KOPT-K1 (cell line): ENCODE results near the gene NCOA1.

Experiments used
- H3K27ac ChIP-seq: fragments of 200-600 bp; sonication (generic); 2 replicates; pipeline ENCODE4 v1.5.1; 2016; ENCODE audit warnings: antibody characterized with exemption, mild to moderate bottlenecking, low read depth, low read length; ENCODE audit not compliant: poor library complexity, severe bottlenecking
- H3K36me3 ChIP-seq: fragments of 200-600 bp; sonication (generic); 2 replicates; pipeline ENCODE4 v1.5.1; 2017; ENCODE audit warnings: antibody characterized with exemption, mild to moderate bottlenecking, low read length, moderate library complexity; ENCODE audit not compliant: insufficient read depth
- H3K9me3 ChIP-seq: fragments of 200-600 bp; sonication (generic); 2 replicates; pipeline ENCODE4 v1.5.1; 2017; ENCODE audit warnings: antibody characterized with exemption, low read length, mild to moderate bottlenecking; ENCODE audit not compliant: insufficient read depth, poor library complexity, severe bottlenecking

Gene NCOA1

DNA sequence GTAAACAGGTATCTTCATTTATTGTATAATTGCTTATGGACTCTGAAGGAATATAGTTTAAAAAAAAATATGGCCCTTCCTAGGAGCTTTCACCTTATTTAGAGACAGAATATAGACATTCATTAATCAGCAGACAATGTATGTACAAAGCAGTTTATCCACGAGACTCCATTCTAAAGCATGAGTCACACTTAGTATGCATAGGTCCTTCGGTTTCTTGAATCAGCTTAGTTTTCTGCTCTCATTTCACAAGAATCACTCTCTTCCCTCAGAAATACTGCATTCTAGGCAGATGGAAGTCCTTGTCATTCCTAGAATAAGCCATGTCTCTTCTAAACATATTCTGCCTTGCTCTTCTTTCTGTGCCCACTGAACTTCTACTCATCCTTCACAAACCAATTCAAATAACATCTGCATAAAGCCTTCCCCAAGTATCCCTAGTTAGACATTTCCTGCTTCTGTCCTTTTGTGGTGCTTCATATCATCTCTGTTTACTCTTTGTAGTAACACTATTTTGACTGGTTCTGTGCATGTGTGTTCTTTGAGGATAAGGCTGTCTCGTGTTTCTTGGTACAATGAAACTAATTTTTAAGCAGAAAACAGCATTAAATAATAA is 217.6 kb downstream of the NCOA1 start:
- H3K27ac ChIP-seq = no peak overlapping the region
- peaks cover 45% of the 10 kb centered on the region for H3K36me3 ChIP-seq
- no peaks in the 10 kb centered on the region for H3K9me3 ChIP-seq

DNA sequence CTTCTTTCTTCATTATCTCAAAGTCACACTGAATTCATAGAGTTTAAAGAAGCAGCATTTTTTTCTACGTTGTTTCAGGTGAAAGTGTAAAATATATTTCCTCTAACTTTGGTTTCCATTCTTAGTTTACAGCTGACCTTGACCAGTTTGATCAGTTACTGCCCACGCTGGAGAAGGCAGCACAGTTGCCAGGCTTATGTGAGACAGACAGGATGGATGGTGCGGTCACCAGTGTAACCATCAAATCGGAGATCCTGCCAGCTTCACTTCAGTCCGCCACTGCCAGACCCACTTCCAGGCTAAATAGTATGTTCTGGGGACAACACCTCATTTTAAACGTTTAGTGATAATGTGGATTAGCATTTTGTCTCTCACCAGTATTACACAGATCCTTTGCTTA is 219.8 kb downstream of the NCOA1 start:
- no peak overlapping the region for H3K27ac ChIP-seq
- peaks cover 52% of the 10 kb centered on the region for H3K36me3 ChIP-seq
- no peaks in the 10 kb centered on the region for H3K9me3 ChIP-seq

DNA sequence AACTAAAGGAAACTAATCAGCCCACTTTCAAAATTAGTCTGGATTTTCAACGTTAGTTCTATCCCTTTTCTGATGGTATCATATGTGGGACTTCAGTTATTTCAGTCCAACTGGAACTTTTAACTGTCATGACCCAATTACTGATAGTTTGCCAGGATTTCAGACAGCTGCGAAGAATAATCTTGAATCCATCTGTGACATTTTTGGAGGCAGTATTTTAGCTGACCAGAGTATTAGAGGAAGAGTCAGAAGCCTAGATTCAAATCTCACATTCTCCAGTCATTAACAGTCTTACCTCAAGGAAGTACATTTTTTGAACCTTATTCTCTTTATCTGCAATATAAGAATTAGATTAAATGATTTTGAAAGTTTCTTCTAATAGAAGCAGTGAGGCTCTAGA is 220.8 kb downstream of the NCOA1 start:
- H3K9me3 ChIP-seq = no peaks in the 10 kb centered on the region
- peaks cover 56% of the 10 kb centered on the region for H3K36me3 ChIP-seq
- no peak overlapping the region for H3K27ac ChIP-seq

- H3K27ac ChIP-seq = no peak overlapping the region
- peaks cover 57% of the 10 kb centered on the region for H3K36me3 ChIP-seq
- no peaks in the 10 kb centered on the region for H3K9me3 ChIP-seq
Observed at GRCh38 chr2:24712296-24712695, 221.2 kb downstream of the NCOA1 start.

GRCh38 chr2:24717263-24717951 is 226.4 kb downstream of the NCOA1 start:
- H3K9me3 ChIP-seq = no peaks in the 10 kb centered on the region
- H3K27ac ChIP-seq = no peak overlapping the region
- H3K36me3 ChIP-seq = peaks cover 35% of the 10 kb centered on the region

DNA sequence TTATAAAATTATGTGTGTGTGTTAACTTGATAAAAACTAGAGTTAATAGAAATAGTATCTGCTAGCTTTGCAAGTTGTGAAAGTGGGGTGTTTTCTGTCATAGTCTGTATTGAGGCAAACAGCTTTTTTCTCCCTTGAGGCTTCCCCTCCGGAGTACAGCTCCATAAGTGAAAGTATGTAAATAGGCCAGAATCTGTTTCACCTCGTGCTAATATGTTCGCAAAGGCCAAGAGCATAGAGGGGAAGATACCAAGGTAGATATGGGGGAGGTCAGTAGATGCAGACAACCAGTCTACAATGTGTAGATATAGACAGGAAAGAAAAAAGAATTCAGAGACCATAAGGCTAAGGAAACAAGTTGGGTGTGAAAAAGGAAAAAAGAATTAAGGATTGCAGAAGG is 229.3 kb downstream of the NCOA1 start:
- Histone ChIP-seq H3K27ac (no peak overlapping the region), H3K36me3 (peaks cover 19% of the 10 kb centered on the region), H3K9me3 (no peaks in the 10 kb centered on the region)

- Histone ChIP-seq H3K27ac (no peak overlapping the region), H3K9me3 (no peaks in the 10 kb centered on the region), H3K36me3 (peaks cover 18% of the 10 kb centered on the region)
Observed at GRCh38 chr2:24721470-24721869, 230.4 kb downstream of the NCOA1 start.

DNA sequence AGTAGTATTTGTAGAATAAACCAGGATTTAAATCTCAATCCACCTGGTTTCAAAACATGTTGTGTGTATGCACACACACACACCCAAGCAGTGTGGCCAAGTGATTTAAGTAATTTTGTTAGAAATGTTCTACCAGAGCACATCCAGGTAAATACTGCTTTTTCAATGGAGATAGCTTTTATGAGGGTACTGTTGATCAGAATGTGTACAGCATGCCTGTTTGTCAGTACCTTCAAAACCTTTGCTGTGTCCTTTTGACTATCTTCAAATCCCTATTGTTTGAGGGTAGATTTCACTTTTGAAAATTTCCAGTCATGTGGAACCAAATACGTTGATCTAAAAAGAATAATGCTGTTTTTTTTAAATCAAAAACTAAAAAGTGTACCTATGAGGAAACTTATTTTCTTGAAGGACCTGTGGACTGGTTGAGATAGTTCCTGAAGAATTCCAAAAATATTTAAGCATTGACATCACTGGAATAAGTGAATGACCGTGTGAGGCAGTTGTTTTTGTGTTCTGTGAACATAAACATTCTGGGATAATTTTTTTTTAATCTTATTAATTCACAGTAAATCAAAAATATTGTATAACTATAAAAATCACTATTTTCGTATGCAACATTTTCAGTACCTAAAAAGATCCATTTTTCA is 231.2 kb downstream of the NCOA1 start:
- H3K36me3 ChIP-seq = peaks cover 10% of the 10 kb centered on the region
- H3K9me3 ChIP-seq = no peaks in the 10 kb centered on the region
- no peak overlapping the region for H3K27ac ChIP-seq

- Histone ChIP-seq H3K9me3 (no peaks in the 10 kb centered on the region), H3K27ac (no peak overlapping the region)
Observed at GRCh38 chr2:24723191-24723590, 232.1 kb downstream of the NCOA1 start.

DNA sequence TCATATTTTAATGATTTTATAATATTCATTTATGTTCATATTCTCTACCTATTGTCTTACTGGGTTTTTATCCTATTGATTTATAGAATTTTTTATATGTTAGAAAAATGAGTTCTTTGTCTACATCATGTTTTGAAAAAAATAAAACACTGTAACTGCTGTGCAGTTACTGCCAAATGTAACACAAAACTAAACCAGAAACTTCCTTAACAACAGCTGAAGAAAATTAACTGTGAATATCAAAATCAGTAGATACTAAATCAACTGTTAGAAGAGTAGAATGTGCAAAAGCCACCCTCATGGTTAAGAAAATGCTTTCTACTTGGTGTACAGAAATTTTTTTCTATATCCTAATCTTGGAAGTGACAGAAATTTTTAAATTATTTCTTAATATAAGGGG is 232.6 kb downstream of the NCOA1 start:
- Histone ChIP-seq H3K36me3 (peaks cover 6% of the 10 kb centered on the region), H3K27ac (no peak overlapping the region), H3K9me3 (no peaks in the 10 kb centered on the region)

More at GRCh38 chr2:24723191-24723590, 232.1 kb downstream of the NCOA1 start:
- H3K36me3 ChIP-seq = peaks cover 3% of the 10 kb centered on the region

GRCh38 chr2:24724111-24724775 is 233.2 kb downstream of the NCOA1 start:
- Histone ChIP-seq H3K36me3 (peaks cover 12% of the 10 kb centered on the region), H3K9me3 (no peaks in the 10 kb centered on the region), H3K27ac (no peak overlapping the region)

- H3K36me3 ChIP-seq = peaks cover 21% of the 10 kb centered on the region
- H3K27ac ChIP-seq = no peak overlapping the region
- no peaks in the 10 kb centered on the region for H3K9me3 ChIP-seq
Observed at GRCh38 chr2:24725956-24726355, 234.9 kb downstream of the NCOA1 start.

DNA sequence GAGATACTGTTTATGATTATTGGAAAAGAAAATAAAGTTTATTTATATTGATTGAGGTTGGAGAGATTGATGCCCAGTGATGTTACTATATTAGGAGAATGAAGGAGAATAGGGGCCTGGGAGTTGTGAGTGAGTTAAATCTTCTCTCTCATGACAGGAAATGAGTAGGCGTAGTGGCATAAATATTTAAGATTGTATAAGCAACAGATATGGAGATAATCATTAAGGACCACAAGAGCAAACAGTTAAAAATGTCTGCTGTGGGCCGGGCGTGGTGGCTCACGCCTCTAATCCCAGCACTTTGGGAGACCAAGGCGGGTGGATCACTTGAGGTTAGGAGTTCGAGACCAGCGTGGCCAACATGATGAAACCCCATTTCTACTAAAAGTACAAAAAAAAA is 239.4 kb downstream of the NCOA1 start:
- Histone ChIP-seq H3K27ac (no peak overlapping the region), H3K36me3 (peaks cover 21% of the 10 kb centered on the region)

GRCh38 chr2:24731040-24731439 is 240.0 kb downstream of the NCOA1 start:
- H3K27ac ChIP-seq = no peak overlapping the region

More for the DNA sequence above, 239.4 kb downstream of the NCOA1 start:
- no peaks in the 10 kb centered on the region for H3K9me3 ChIP-seq

DNA sequence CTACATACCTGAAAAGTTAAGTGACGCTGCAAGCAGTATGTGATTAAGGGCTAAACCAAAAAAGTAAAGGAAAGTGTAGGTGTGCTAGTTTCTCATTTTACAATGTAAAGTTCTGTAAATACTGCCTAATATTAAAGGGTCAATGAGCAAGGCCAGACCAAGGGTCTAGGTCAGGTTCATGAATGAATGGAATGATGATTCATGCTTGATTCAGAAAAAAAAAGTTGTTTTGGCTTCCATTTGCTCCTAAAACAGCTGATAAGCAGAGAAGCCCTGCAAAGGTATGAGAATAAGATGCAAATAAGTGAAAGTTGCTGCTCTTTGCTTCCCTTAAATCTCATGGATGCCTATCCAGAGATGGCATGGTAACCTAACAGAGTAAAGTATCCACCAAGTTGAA is 240.9 kb downstream of the NCOA1 start:
- Histone ChIP-seq H3K9me3 (no peaks in the 10 kb centered on the region), H3K27ac (no peak overlapping the region), H3K36me3 (peaks cover 21% of the 10 kb centered on the region)

More at GRCh38 chr2:24731040-24731439, 240.0 kb downstream of the NCOA1 start:
- Histone ChIP-seq H3K36me3 (peaks cover 21% of the 10 kb centered on the region), H3K9me3 (no peaks in the 10 kb centered on the region)
